Measurements from ENCODE around the gene SLC17A4.

The SLC17A4 gene

GRCh38 chr6:25749837-25750236, 4.7 kb upstream of the SLC17A4 start:
- DNase-seq (ENCODE audit: low read depth, low spot score), result no peak

GRCh38 chr6:25750906-25751305, 3.6 kb upstream of the SLC17A4 start:
- DNase-seq (ENCODE audit: low read depth, low spot score), result no peak

- DNase-seq (ENCODE audit: low read depth, low spot score), result no peak
These were observed 1.5 kb upstream of the SLC17A4 start for GRCh38 chr6:25753079-25753478.

GRCh38 chr6:25755483-25755882, 941 bp downstream of the SLC17A4 start:
- DNase-seq (ENCODE audit: low read depth, low spot score), result no peak

GRCh38 chr6:25756382-25757363, 2.1 kb downstream of the SLC17A4 start:
- DNase-seq (ENCODE audit: low read depth, low spot score), result no peak

- DNase-seq (ENCODE audit: low read depth, low spot score), result no peak
These were observed 3.5 kb downstream of the SLC17A4 start for GRCh38 chr6:25757936-25758642.

GRCh38 chr6:25764611-25765010, 10.1 kb downstream of the SLC17A4 start:
- no peak for DNase-seq (ENCODE audit: low read depth, low spot score)

- DNase-seq (ENCODE audit: low read depth, low spot score), result no peak
These were observed 14.0 kb downstream of the SLC17A4 start for GRCh38 chr6:25768566-25768965.

- no peak for DNase-seq (ENCODE audit: low read depth, low spot score)
These were observed 15.4 kb downstream of the SLC17A4 start for GRCh38 chr6:25769983-25770382.

- DNase-seq (ENCODE audit: low read depth, low spot score), result no peak
These were observed 19.7 kb downstream of the SLC17A4 start for GRCh38 chr6:25774120-25774715.

GRCh38 chr6:25777031-25777430, 22.5 kb downstream of the SLC17A4 start:
- DNase-seq (ENCODE audit: low read depth, low spot score), result no peak

- no peak for DNase-seq (ENCODE audit: low read depth, low spot score)
These were observed 23.5 kb downstream of the SLC17A4 start for GRCh38 chr6:25777856-25778649.

- no peak for DNase-seq (ENCODE audit: low read depth, low spot score)
These were observed 26.6 kb downstream of the SLC17A4 start for GRCh38 chr6:25781134-25781533.

GRCh38 chr6:25787428-25787827, 32.9 kb downstream of the SLC17A4 start:
- DNase-seq (ENCODE audit: low read depth, low spot score), result no peak

- no peak for DNase-seq (ENCODE audit: low read depth, low spot score)
These were observed 33.9 kb downstream of the SLC17A4 start for GRCh38 chr6:25788305-25788922.

GRCh38 chr6:25789475-25789874, 34.9 kb downstream of the SLC17A4 start:
- DNase-seq (ENCODE audit: low read depth, low spot score), result no peak

GRCh38 chr6:25792016-25792415, 37.5 kb downstream of the SLC17A4 start:
- no peak for DNase-seq (ENCODE audit: low read depth, low spot score)

GRCh38 chr6:25793970-25794369, 39.4 kb downstream of the SLC17A4 start:
- DNase-seq (ENCODE audit: low read depth, low spot score), result no peak

GRCh38 chr6:25794784-25795183, 40.2 kb downstream of the SLC17A4 start:
- no peak for DNase-seq (ENCODE audit: low read depth, low spot score)

GRCh38 chr6:25801436-25801835, 46.9 kb downstream of the SLC17A4 start:
- DNase-seq (ENCODE audit: low read depth, low spot score), result no peak

GRCh38 chr6:25804804-25805203, 50.3 kb downstream of the SLC17A4 start:
- no peak for DNase-seq (ENCODE audit: low read depth, low spot score)

Data from activated CD4-positive, CD25-positive, alpha-beta regulatory T cell treated with anti-CD3 and anti-CD28 coated beads, Interleukin-2, amount 50 U/mL, for 16 hours (primary cell).